Fibroblast of peridontal ligament (primary cell): ENCODE measurements around the gene CHCHD5.
"Not testable (repeated sequence)": the region's sequence is repeated elsewhere in the genome, so short reads cannot be mapped to it uniquely, and the experiment has no call there.

ENCODE experiments used
- DNase-seq: peaks from one replicate; pipeline ENCODE4 v3.0.0-alpha.2; 2010; ENCODE audit errors: extremely low read depth

The CHCHD5 gene

GRCh38 chr2:112585873-112586464, 1.6 kb downstream of the CHCHD5 start:
- DNase-seq = no peak

GRCh38 chr2:112588611-112589045, 4.2 kb downstream of the CHCHD5 start:
- DNase-seq = no peak

GRCh38 chr2:112591413-112591812, 7.0 kb downstream of the CHCHD5 start:
- no peak for DNase-seq

- no peak for DNase-seq
Observed at GRCh38 chr2:112593736-112594135, 9.3 kb downstream of the CHCHD5 start.

- no peak for DNase-seq
Observed at GRCh38 chr2:112597537-112598322, 13.3 kb downstream of the CHCHD5 start.

- DNase-seq = peak; percentile 36
Observed at GRCh38 chr2:112600634-112601033, 16.2 kb downstream of the CHCHD5 start.

- no peak for DNase-seq
Observed at GRCh38 chr2:112601754-112602153, 17.3 kb downstream of the CHCHD5 start.

- DNase-seq = no peak
Observed at GRCh38 chr2:112602917-112603316, 18.5 kb downstream of the CHCHD5 start.

- no peak for DNase-seq
Observed at GRCh38 chr2:112603731-112604130, 19.3 kb downstream of the CHCHD5 start.

- no peak for DNase-seq
Observed at GRCh38 chr2:112604952-112605351, 20.5 kb downstream of the CHCHD5 start.

- DNase-seq = no peak
Observed at GRCh38 chr2:112605926-112606325, 21.5 kb downstream of the CHCHD5 start.

GRCh38 chr2:112606547-112606946, 22.1 kb downstream of the CHCHD5 start:
- DNase-seq = no peak

GRCh38 chr2:112607680-112608438, 23.4 kb downstream of the CHCHD5 start:
- DNase-seq = no peak

GRCh38 chr2:112609320-112609719, 24.9 kb downstream of the CHCHD5 start:
- DNase-seq = not testable (repeated sequence)

GRCh38 chr2:112612283-112612682, 27.9 kb downstream of the CHCHD5 start:
- DNase-seq = not testable (repeated sequence)

GRCh38 chr2:112614201-112614840, 29.9 kb downstream of the CHCHD5 start:
- no peak for DNase-seq

- no peak for DNase-seq
Observed at GRCh38 chr2:112615051-112615450, 30.6 kb downstream of the CHCHD5 start.

GRCh38 chr2:112615798-112616197, 31.4 kb downstream of the CHCHD5 start:
- DNase-seq = not testable (repeated sequence)

- no peak for DNase-seq
Observed at GRCh38 chr2:112618383-112618782, 34.0 kb downstream of the CHCHD5 start.

- peak; percentile 85 for DNase-seq
Observed at GRCh38 chr2:112621790-112622527, 37.5 kb downstream of the CHCHD5 start.

GRCh38 chr2:112622528-112622849, 38.1 kb downstream of the CHCHD5 start:
- DNase-seq = peak; percentile 93
